CD4-positive, alpha-beta T cell (primary cell): ENCODE results near the gene COX8C. TPM values are rescaled to one million over a fixed set of nuclear protein-coding genes. Genes with fewer than 3 reads are reported as not detected.

ENCODE experiments used
- ATAC-seq: fragments of 200-7000 bp; cut with Tn5 transposase; one replicate; pipeline ENCODE4 v1.10.0; 2022; ENCODE audit warnings: mild to moderate bottlenecking; ENCODE audit not compliant: poor library complexity
- CTCF ChIA-PET: fragments of 350-600 bp; sonication (Branson Sonifier 250); formaldehyde crosslinking; loops from one replicate; lab custom pipeline; 2021; ENCODE audit warnings: antibody characterized with exemption, inconsistent platforms; lab: Charles Lee
- POLR2A ChIA-PET: fragments of 350-600 bp; sonication (Branson Sonifier 250); formaldehyde crosslinking; loops from one replicate; lab custom pipeline; 2021; ENCODE audit warnings: antibody characterized with exemption, inconsistent platforms; lab: Charles Lee
- DNase-seq, 14 experiments: peaks; one replicate each; pipeline ENCODE4 v3.0.0-alpha.2; 2013 to 2020; ENCODE audit warnings: mixed read lengths in 2 of 14
- H3K27ac ChIP-seq, 2 donors: one replicate each; pipeline versions ENCODE4 v1.5.1 to v1.7.0; 2013; ENCODE audit warnings: low read length in 2 of 2, low read depth in 1 of 2, mild to moderate bottlenecking in 1 of 2
- H3K27me3 ChIP-seq, 2 experiments: 1 replicate in 1 of 2; 2 replicates in 1 of 2; pipeline versions ENCODE4 v1.6.1 to v1.7.0; 2013; ENCODE audit warnings: low read length in 2 of 2, control low read depth in 1 of 2, mild to moderate bottlenecking in 1 of 2, moderate library complexity in 1 of 2; ENCODE audit not compliant: insufficient read depth in 2 of 2, control insufficient read depth in 1 of 2
- H3K36me3 ChIP-seq: one replicate; pipeline ENCODE4 v1.6.1; 2013; ENCODE audit warnings: low read length, control low read depth; ENCODE audit not compliant: insufficient read depth
- H3K4me1 ChIP-seq: one replicate; pipeline ENCODE4 v1.6.1; 2013; ENCODE audit warnings: low read length, control low read depth; ENCODE audit not compliant: insufficient read depth
- H3K4me3 ChIP-seq: one replicate; pipeline ENCODE4 v1.5.1; 2013; ENCODE audit warnings: mild to moderate bottlenecking, low read length, moderate library complexity
- H3K9me3 ChIP-seq, 2 experiments: 1 replicate in 1 of 2; 2 replicates in 1 of 2; pipeline versions ENCODE4 v1.6.1 to v1.7.0; 2013; ENCODE audit warnings: low read length in 2 of 2, mild to moderate bottlenecking in 2 of 2, control low read depth in 1 of 2, moderate library complexity in 1 of 2; ENCODE audit not compliant: control insufficient read depth in 1 of 2, insufficient read depth in 1 of 2
- H3K27ac Mint-ChIP-seq: one replicate; pipeline ENCODE4 v1.8.0; 2020; ENCODE audit warnings: mixed read lengths
- H3K27me3 Mint-ChIP-seq: one replicate; pipeline ENCODE4 v1.8.0; 2021; ENCODE audit warnings: mixed read lengths
- H3K36me3 Mint-ChIP-seq: one replicate; pipeline ENCODE4 v1.8.0; 2021; ENCODE audit warnings: low read depth, mixed read lengths
- H3K4me1 Mint-ChIP-seq: one replicate; pipeline ENCODE4 v1.8.0; 2021; ENCODE audit warnings: low read depth, mixed read lengths
- H3K4me3 Mint-ChIP-seq: one replicate; pipeline ENCODE4 v1.8.0; 2020; ENCODE audit warnings: mild to moderate bottlenecking, mixed read lengths
- H3K9me3 Mint-ChIP-seq: one replicate; pipeline ENCODE4 v1.8.0; 2020; ENCODE audit warnings: mixed read lengths
- intact Hi-C, 2 experiments: fragments of 100-400 bp; cut with DNase I in 1 of 2; cut with micrococcal nuclease in 1 of 2; formaldehyde crosslinking; loops; one replicate each; pipeline versions ENCODE4 v1.15.1 to v1.9.0; 2023 to 2025; cut with DNase I, micrococcal nuclease
- total RNA-seq, 174 experiments: library from RNA in 2 of 174; stranded (reverse) in 2 of 174; gene quantifications; one replicate each; pipeline ENCODE4 v1.2.3 and lab custom pipeline; 2021 to 2026
- TF ChIP-seq, protein P1 (sequence below): fragments of 200-600 bp; IDR thresholded peaks from one replicate; pipeline ENCODE4 v1.8.0; 2022; ENCODE audit warnings: antibody characterized with exemption, mild to moderate bottlenecking

Gene COX8C
- total RNA-seq, 2 experiments from 2014 or later = not detected

- H3K4me3 Mint-ChIP-seq = no peak overlapping the region
- POLR2A ChIA-PET = no interaction called here
- peaks cover 6% of the 10 kb centered on the region for H3K36me3 ChIP-seq
- no peak overlapping the region for H3K27ac ChIP-seq
- no peaks in the 10 kb centered on the region for H3K9me3 ChIP-seq
- no peak for ATAC-seq
- TF ChIP-seq, protein P1, sequence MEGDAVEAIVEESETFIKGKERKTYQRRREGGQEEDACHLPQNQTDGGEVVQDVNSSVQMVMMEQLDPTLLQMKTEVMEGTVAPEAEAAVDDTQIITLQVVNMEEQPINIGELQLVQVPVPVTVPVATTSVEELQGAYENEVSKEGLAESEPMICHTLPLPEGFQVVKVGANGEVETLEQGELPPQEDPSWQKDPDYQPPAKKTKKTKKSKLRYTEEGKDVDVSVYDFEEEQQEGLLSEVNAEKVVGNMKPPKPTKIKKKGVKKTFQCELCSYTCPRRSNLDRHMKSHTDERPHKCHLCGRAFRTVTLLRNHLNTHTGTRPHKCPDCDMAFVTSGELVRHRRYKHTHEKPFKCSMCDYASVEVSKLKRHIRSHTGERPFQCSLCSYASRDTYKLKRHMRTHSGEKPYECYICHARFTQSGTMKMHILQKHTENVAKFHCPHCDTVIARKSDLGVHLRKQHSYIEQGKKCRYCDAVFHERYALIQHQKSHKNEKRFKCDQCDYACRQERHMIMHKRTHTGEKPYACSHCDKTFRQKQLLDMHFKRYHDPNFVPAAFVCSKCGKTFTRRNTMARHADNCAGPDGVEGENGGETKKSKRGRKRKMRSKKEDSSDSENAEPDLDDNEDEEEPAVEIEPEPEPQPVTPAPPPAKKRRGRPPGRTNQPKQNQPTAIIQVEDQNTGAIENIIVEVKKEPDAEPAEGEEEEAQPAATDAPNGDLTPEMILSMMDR = no peak
- no peak overlapping the region for H3K4me3 ChIP-seq
- DNase-seq = no peak
- H3K4me1 Mint-ChIP-seq = peaks cover 70% of the 10 kb centered on the region
- peaks cover 28% of the 10 kb centered on the region for H3K36me3 Mint-ChIP-seq
- H3K27ac Mint-ChIP-seq = no peak overlapping the region
- peaks cover 6% of the 10 kb centered on the region for H3K4me1 ChIP-seq
- intact Hi-C loops = no loop called here
- no peaks in the 10 kb centered on the region for H3K27me3 ChIP-seq
- no peaks in the 10 kb centered on the region for H3K27me3 Mint-ChIP-seq
- no peaks in the 10 kb centered on the region for H3K9me3 Mint-ChIP-seq
- CTCF ChIA-PET = no interaction called here
These were observed 23.3 kb upstream of the COX8C start for GRCh38 chr14:93323600-93324174.

GRCh38 chr14:93326196-93326595, 20.8 kb upstream of the COX8C start:
- H3K27me3 Mint-ChIP-seq = no peaks in the 10 kb centered on the region
- Histone ChIP-seq H3K36me3 (peaks cover 6% of the 10 kb centered on the region), H3K27me3 (no peaks in the 10 kb centered on the region), H3K4me1 (peaks cover 8% of the 10 kb centered on the region), H3K4me3 (no peak overlapping the region), H3K9me3 (no peaks in the 10 kb centered on the region), H3K27ac (no peak overlapping the region)
- POLR2A ChIA-PET = no interaction called here
- H3K36me3 Mint-ChIP-seq = peaks cover 24% of the 10 kb centered on the region
- no peak overlapping the region for H3K4me3 Mint-ChIP-seq
- H3K27ac Mint-ChIP-seq = no peak overlapping the region
- intact Hi-C loops = no loop called here
- TF ChIP-seq, protein P1 = no peak
- ATAC-seq = no peak
- DNase-seq = no peak
- peaks cover 72% of the 10 kb centered on the region for H3K4me1 Mint-ChIP-seq
- no peaks in the 10 kb centered on the region for H3K9me3 Mint-ChIP-seq
- CTCF ChIA-PET = no interaction called here

GRCh38 chr14:93328546-93328945, 18.4 kb upstream of the COX8C start:
- intact Hi-C loops = no loop called here
- ChIA-PET POLR2A (no interaction called here), CTCF (interaction anchor here (1.1 kb wide), 1 partner anchor 10 kb away, joined by 3 read pairs; no protein-coding TSS in a partner anchor)
- no peak for ATAC-seq
- Histone ChIP-seq H3K36me3 (peaks cover 6% of the 10 kb centered on the region), H3K4me3 (no peak overlapping the region), H3K9me3 (no peaks in the 10 kb centered on the region), H3K27me3 (no peaks in the 10 kb centered on the region), H3K4me1 (peaks cover 20% of the 10 kb centered on the region), H3K27ac (no peak overlapping the region)
- H3K36me3 Mint-ChIP-seq = peaks cover 32% of the 10 kb centered on the region
- H3K27me3 Mint-ChIP-seq = no peaks in the 10 kb centered on the region
- H3K4me3 Mint-ChIP-seq = no peak overlapping the region
- H3K9me3 Mint-ChIP-seq = no peaks in the 10 kb centered on the region
- no peak for DNase-seq
- TF ChIP-seq, protein P1 = no peak
- no peak overlapping the region for H3K27ac Mint-ChIP-seq
- H3K4me1 Mint-ChIP-seq = peaks cover 73% of the 10 kb centered on the region
